K562 (cell line): Measurements from ENCODE around the gene LLGL2. TPM values are rescaled to one million over a fixed set of nuclear protein-coding genes. Genes with fewer than 3 reads are reported as not detected.

ENCODE experiments used
- CCAR2 ChIP-seq: fragments of 200-400 bp; formaldehyde crosslinking; IDR thresholded peaks from 2 replicates; pipeline ENCODE4 v1.6.1; 2017; ENCODE audit warnings: mild to moderate bottlenecking, low read depth, low read length
- CHD4 ChIP-seq: fragments of 200-600 bp; sonication (generic); IDR thresholded peaks from 3 replicates; pipeline ENCODE4 v1.6.1; 2012; ENCODE audit warnings: low read depth, mild to moderate bottlenecking, mixed read lengths, low read length, inconsistent platforms; ENCODE audit not compliant: insufficient read depth, insufficient replicate concordance, poor library complexity, severe bottlenecking
- CREB1 ChIP-seq, 2 experiments: sonication (generic) in 1 of 2; formaldehyde crosslinking in 1 of 2; IDR thresholded peaks; 2 replicates each; pipeline versions ENCODE4 v1.6.1 to v1.8.0; 2012 to 2022; ENCODE audit warnings: inconsistent platforms in 1 of 2, mild to moderate bottlenecking in 1 of 2, missing genetic modification reagents in 1 of 2, moderate library complexity in 1 of 2
- CTCF ChIP-seq, 3 experiments: IDR thresholded peaks in 2 of 3; conservative IDR thresholded peaks in 1 of 3; 2 replicates each; pipeline ENCODE4 v1.5.1; 2011 to 2012; ENCODE audit warnings: low read length in 3 of 3, mild to moderate bottlenecking in 3 of 3, control low read depth in 2 of 3, improper control_type of control experiment in 1 of 3, inconsistent platforms in 1 of 3, low read depth in 1 of 3, mixed read lengths in 1 of 3, moderate library complexity in 1 of 3; ENCODE audit not compliant: insufficient read depth in 2 of 3
- KLF1 ChIP-seq: fragments of 450-650 bp; IDR thresholded peaks from 2 replicates; pipeline ENCODE4 v1.6.1; 2016; ENCODE audit warnings: missing genetic modification characterization, missing compliant biosample characterization
- SOX6 ChIP-seq: fragments of 450-650 bp; IDR thresholded peaks from 2 replicates; pipeline ENCODE4 v1.6.1; 2014; ENCODE audit warnings: mild to moderate bottlenecking
- STAT6 ChIP-seq: sonication (generic); formaldehyde crosslinking; IDR thresholded peaks from 2 replicates; pipeline ENCODE4 v1.8.1; 2023; ENCODE audit warnings: mild to moderate bottlenecking, missing genetic modification reagents
- TAF15 ChIP-seq: fragments of 200-400 bp; formaldehyde crosslinking; IDR thresholded peaks from 2 replicates; pipeline ENCODE4 v1.6.1; 2017; ENCODE audit warnings: mild to moderate bottlenecking, low read depth, low read length, moderate library complexity
- TCF15 ChIP-seq: fragments of 250-450 bp; sonication (Bioruptor Pico); IDR thresholded peaks from 2 replicates; pipeline ENCODE4 v1.8.0; 2022; ENCODE audit warnings: moderate library complexity, mild to moderate bottlenecking, inconsistent platforms
- THAP12 ChIP-seq: fragments of 250-450 bp; sonication (Bioruptor Pico); IDR thresholded peaks from 2 replicates; pipeline ENCODE4 v1.9.0; 2021; ENCODE audit warnings: mild to moderate bottlenecking, inconsistent platforms
- ZBTB2 ChIP-seq: fragments of 450-650 bp; IDR thresholded peaks from 2 replicates; pipeline ENCODE4 v1.6.1; 2016; ENCODE audit warnings: antibody characterized with exemption
- ZNF639 ChIP-seq, 2 experiments: fragments of 200-800 bp in 1 of 2; sonication (Bioruptor generic) in 1 of 2; sonication (generic) in 1 of 2; formaldehyde crosslinking in 1 of 2; IDR thresholded peaks in 1 of 2; conservative IDR thresholded peaks in 1 of 2; 2 replicates each; pipeline versions ENCODE4 v1.5.0 to v1.6.1; 2016 to 2020; ENCODE audit warnings: missing compliant biosample characterization in 1 of 2, missing genetic modification characterization in 1 of 2, missing genetic modification reagents in 1 of 2
- ZNF79 ChIP-seq: fragments of 250-450 bp; sonication (Bioruptor Pico); IDR thresholded peaks from 2 replicates; pipeline ENCODE4 v1.4.0; 2020; ENCODE audit warnings: low read depth, mild to moderate bottlenecking, moderate library complexity
- ZZZ3 ChIP-seq: fragments of 450-650 bp; IDR thresholded peaks from 2 replicates; pipeline ENCODE4 v1.6.1; 2016; ENCODE audit warnings: antibody characterized with exemption, mild to moderate bottlenecking, moderate library complexity
- polyA plus RNA-seq, 8 experiments: library from polyadenylated mRNA; depleted of rRNA in 4 of 8; stranded (reverse) in 5 of 8; unstranded in 3 of 8; fragments of >200 nt; fragmentation: Nextera tagmentation in 2 of 8; fragmentation: Illumina TruSeq in 1 of 8; extraction: Ambion mirVana in 2 of 8; extraction: Trizol in 1 of 8; gene quantifications; 2 replicates each; pipeline versions ENCODE4 v1.2.1 to v1.2.3, GENCODE V29; 2011 to 2014; ENCODE audit warnings: inconsistent platforms in 1 of 8, missing spikeins in 1 of 8
- total RNA-seq, 7 experiments: library from RNA; depleted of rRNA in 6 of 7; stranded (reverse); fragments of >200 nt in 6 of 7; fragmentation: Illumina TruSeq in 2 of 7; extraction: Trizol in 2 of 7; gene quantifications; 2 replicates each; pipeline versions ENCODE4 v1.2.1 to v1.2.3, GENCODE V29; 2011 to 2021; ENCODE audit warnings: low replicate concordance in 1 of 7

LLGL2 gene
- total and polyA plus RNA-seq, 9 of the 15 experiments (the other 6 are each of a cell fraction or from before 2014, with no cell fraction given): 0.32 to 24.4 (median 10.2) TPM

- TF ChIP-seq ZNF79 (CRISPR knock-in tag) (no peak), KLF1 (tag) (peak; percentile 63; the same call in 1 of the 2 replicates), ZZZ3 (no peak), TAF15 (no peak), TCF15 (CRISPR knock-in tag) (no peak), CTCF (IDR thresholded peaks at IDR 0.05 in 2 of 3, conservative IDR thresholded peaks at IDR 0.05 in 1 of 3; ENCODE audit: insufficient read depth in 2 of 3, low read depth in 1 of 3, low read length in 3 of 3) (peak; percentile 97 to 100 (median 100)), STAT6 (CRISPR knock-in tag) (no peak; the same call in none of the 2 replicates), CREB1 (IDR thresholded peaks at IDR 0.05) (peak; percentile 53; the same call in 1 of the 2 replicates), CREB1 (CRISPR knock-in tag; IDR thresholded peaks at IDR 0.05) (peak; percentile 83), ZNF639 (CRISPR knock-in tag; conservative IDR thresholded peaks at IDR 0.05 in 1 of 2, IDR thresholded peaks at IDR 0.05 in 1 of 2) (peak in 1 of 2 experiments; percentile 56; a peak in 2 of 4 replicates), CCAR2 (no peak), SOX6 (no peak), ZBTB2 (peak; percentile 79; the same call in 1 of the 2 replicates), CHD4 (peak; percentile 50), THAP12 (peak; percentile 83)
These were observed 9.8 kb upstream of the LLGL2 start, which contains the start of gene CASKIN2 (continued) for GRCh38 chr17:75515496-75516254.
